Endothelial cell (in vitro differentiated cells): ENCODE measurements around the gene IGFN1. TPM values are rescaled to one million over a fixed set of nuclear protein-coding genes. Genes with fewer than 3 reads are reported as not detected.
"Not testable (repeated sequence)": the region's sequence is repeated elsewhere in the genome, so short reads cannot be mapped to it uniquely, and the experiment has no call there.

ENCODE experiments used
- DNase-seq: peaks from one replicate; pipeline ENCODE4 v3.0.0; 2021; ENCODE audit warnings: low spot score
- H3K27ac Mint-ChIP-seq: one replicate; pipeline ENCODE4 v1.8.0; 2021; ENCODE audit warnings: mixed read lengths, inconsistent platforms; ENCODE audit not compliant: unreplicated experiment
- H3K27me3 Mint-ChIP-seq: one replicate; pipeline ENCODE4 v1.8.0; 2021; ENCODE audit warnings: mild to moderate bottlenecking, moderate library complexity, mixed read lengths, inconsistent platforms; ENCODE audit not compliant: unreplicated experiment
- H3K36me3 Mint-ChIP-seq: one replicate; pipeline ENCODE4 v1.8.0; 2021; ENCODE audit warnings: mild to moderate bottlenecking, low read depth, mixed read lengths, inconsistent platforms; ENCODE audit not compliant: unreplicated experiment
- H3K4me1 Mint-ChIP-seq: one replicate; pipeline ENCODE4 v1.8.0; 2021; ENCODE audit warnings: mild to moderate bottlenecking, mixed read lengths, inconsistent platforms; ENCODE audit not compliant: unreplicated experiment
- H3K4me3 Mint-ChIP-seq: one replicate; pipeline ENCODE4 v1.8.0; 2021; ENCODE audit warnings: mild to moderate bottlenecking, mixed read lengths, inconsistent platforms; ENCODE audit not compliant: unreplicated experiment
- H3K9me3 Mint-ChIP-seq: one replicate; pipeline ENCODE4 v1.8.0; 2021; ENCODE audit warnings: mixed read lengths, inconsistent platforms; ENCODE audit not compliant: unreplicated experiment
- total RNA-seq: library from RNA; stranded (reverse); fragmentation: NEBNext Ultra II Directional; extraction: Animal tissue kit (Norgen Biotek cat#: 25700); gene quantifications from one replicate; pipeline ENCODE4 v1.2.1, GENCODE V29; 2021; ENCODE audit not compliant: unreplicated experiment
- TF ChIP-seq, protein P1 (sequence below): fragments of 200-600 bp; sonication (generic); IDR thresholded peaks from one replicate; pipeline ENCODE4 v1.5.0; 2021; ENCODE audit warnings: antibody characterized with exemption; ENCODE audit not compliant: unreplicated experiment

The IGFN1 gene
- total RNA-seq, 1 donor from 2014 or later = not detected

DNA sequence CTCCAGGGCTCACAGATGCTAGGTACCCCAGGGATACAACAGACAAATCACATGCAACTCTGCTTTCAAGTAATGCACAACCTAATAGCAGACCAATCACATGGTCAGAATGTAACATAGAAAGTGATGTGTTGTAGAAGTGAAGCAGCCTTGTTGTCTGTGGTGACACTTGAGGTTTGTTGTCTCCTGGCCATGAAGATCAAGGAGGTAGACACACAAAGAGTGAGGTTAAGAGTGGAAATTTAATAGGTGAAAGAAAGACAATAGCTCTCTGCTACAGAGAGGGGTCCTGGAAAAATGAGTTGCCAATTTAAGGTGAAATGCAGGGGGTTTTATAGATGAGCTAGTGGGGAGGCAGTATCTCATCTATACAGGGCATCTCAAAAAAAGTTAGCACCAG lies 33.8 kb upstream of the IGFN1 start:
- Mint-ChIP-seq H3K4me1 (peaks cover 5% of the 10 kb centered on the region), H3K36me3 (peaks cover 8% of the 10 kb centered on the region), H3K27me3 (peaks cover 8% of the 10 kb centered on the region), H3K4me3 (no peak overlapping the region), H3K9me3 (no peaks in the 10 kb centered on the region), H3K27ac (no peak overlapping the region)
- TF ChIP-seq, protein P1, sequence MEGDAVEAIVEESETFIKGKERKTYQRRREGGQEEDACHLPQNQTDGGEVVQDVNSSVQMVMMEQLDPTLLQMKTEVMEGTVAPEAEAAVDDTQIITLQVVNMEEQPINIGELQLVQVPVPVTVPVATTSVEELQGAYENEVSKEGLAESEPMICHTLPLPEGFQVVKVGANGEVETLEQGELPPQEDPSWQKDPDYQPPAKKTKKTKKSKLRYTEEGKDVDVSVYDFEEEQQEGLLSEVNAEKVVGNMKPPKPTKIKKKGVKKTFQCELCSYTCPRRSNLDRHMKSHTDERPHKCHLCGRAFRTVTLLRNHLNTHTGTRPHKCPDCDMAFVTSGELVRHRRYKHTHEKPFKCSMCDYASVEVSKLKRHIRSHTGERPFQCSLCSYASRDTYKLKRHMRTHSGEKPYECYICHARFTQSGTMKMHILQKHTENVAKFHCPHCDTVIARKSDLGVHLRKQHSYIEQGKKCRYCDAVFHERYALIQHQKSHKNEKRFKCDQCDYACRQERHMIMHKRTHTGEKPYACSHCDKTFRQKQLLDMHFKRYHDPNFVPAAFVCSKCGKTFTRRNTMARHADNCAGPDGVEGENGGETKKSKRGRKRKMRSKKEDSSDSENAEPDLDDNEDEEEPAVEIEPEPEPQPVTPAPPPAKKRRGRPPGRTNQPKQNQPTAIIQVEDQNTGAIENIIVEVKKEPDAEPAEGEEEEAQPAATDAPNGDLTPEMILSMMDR = no peak
- no peak for DNase-seq

DNA sequence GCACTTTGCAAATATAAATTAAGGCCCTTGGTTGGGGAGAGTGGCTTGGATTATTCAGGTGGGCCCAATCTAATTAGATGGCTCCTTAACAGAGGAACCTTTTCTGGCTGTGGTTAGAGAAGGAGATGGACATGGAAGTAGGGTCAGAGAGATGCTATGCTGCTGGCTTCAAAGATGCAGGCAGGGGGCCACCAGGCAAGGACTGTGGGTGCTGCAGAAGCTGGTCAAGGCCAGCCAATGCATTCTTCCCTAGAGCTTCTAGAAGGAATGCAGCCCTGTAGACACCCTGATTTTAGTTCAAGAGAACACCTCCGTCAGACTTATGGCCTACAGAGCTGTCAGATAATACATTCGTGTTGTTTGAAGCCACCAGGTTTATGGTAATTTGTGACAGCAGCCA lies 32.7 kb upstream of the IGFN1 start:
- Mint-ChIP-seq H3K36me3 (peaks cover 8% of the 10 kb centered on the region), H3K27ac (no peak overlapping the region), H3K27me3 (peaks cover 8% of the 10 kb centered on the region), H3K9me3 (no peaks in the 10 kb centered on the region), H3K4me3 (no peak overlapping the region), H3K4me1 (peaks cover 3% of the 10 kb centered on the region)
- DNase-seq = no peak
- TF ChIP-seq, protein P1 = no peak

DNA sequence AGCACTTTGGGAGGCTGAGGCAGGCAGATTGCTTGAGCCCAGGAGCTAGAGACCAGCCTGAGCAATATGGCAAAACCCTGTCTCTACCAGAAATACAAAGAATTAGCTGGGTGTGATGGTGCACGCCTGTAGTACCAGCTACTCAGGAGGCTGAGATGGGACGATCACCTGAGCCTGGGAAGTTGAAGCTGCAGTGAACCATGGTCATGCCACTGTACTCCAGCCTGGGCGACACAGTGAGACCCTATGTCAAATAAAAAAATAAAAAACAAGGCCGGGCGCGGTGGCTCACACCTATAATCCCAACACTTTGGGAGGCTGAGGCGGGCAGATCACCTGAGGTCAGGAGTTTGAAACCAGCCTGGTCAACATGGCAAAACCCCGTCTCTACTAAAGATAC lies 27.6 kb upstream of the IGFN1 start:
- DNase-seq, H3K9me3 Mint-ChIP-seq, H3K4me1 Mint-ChIP-seq, H3K4me3 Mint-ChIP-seq, H3K36me3 Mint-ChIP-seq, H3K27ac Mint-ChIP-seq, H3K27me3 Mint-ChIP-seq: not testable (repeated sequence)

DNA sequence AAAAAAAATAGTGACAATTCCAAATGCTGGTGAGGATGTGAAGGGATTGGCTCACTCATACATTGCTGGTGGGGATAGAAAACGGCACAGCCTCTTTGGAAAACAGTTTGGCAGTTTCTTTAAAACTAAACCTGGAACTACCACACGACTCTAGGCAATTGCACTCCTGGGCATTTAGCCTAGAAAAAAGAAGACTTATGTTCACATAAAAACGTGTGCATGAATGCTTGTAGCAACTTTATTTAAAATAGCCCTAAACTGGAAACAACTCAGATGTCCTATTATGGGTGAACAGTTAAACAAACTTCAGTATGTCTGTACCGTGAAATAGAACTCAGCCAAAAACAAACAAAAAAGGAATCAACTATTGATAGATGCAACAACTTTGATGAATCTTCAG lies 26.9 kb upstream of the IGFN1 start:
- Mint-ChIP-seq H3K36me3 (no peaks in the 10 kb centered on the region), H3K27ac (no peak overlapping the region), H3K4me3 (no peak overlapping the region), H3K9me3 (no peaks in the 10 kb centered on the region), H3K4me1 (no peaks in the 10 kb centered on the region), H3K27me3 (peaks cover 2% of the 10 kb centered on the region)
- no peak for DNase-seq
- TF ChIP-seq, protein P1 = no peak

DNA sequence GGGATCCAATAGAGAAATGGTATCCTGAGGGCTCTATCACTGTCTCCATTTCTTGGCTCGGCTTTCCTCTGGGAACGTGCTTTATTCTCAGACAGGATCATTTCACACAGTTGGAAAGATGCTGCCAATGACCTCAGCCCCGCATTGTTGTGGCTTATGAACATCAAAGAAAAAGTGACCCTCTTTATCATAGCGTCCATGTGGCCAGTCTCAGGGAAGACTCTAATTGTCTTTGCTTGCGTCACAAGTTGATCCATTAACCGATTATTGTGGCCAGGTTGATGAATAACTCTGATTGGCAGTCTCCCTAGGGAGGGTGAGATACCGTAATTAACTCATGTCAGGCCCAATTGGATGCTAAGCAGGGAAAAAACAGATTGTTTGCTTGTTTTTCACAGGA lies 26.0 kb upstream of the IGFN1 start:
- TF ChIP-seq, protein P1 = no peak
- Mint-ChIP-seq H3K27me3 (no peaks in the 10 kb centered on the region), H3K4me1 (no peaks in the 10 kb centered on the region), H3K36me3 (no peaks in the 10 kb centered on the region), H3K9me3 (no peaks in the 10 kb centered on the region), H3K27ac (no peak overlapping the region), H3K4me3 (no peak overlapping the region)
- no peak for DNase-seq
